IMR-90 (cell line): Measurements from ENCODE around the gene RAD51B. TPM values are rescaled to one million over a fixed set of nuclear protein-coding genes. Genes with fewer than 3 reads are reported as not detected.

Experiments
- ATAC-seq: fragments of 200-7000 bp; cut with Tn5 transposase; 2 replicates; pipeline ENCODE4 v1.9.1; 2020; ENCODE audit warnings: low read depth, mild to moderate bottlenecking, moderate library complexity
- BruUV-seq: library from RNA; stranded (reverse); fragments of 400-500 nt; replicated peaks from 2 replicates; lab custom pipeline; 2021; lab: Mats Ljungman, UMichigan
- CTCF ChIA-PET: fragments of 300-600 bp; formaldehyde crosslinking; extraction: SDS; loops from one replicate; lab custom pipeline; 2021; ENCODE audit warnings: antibody characterized with exemption; lab: Yijun Ruan, JAX
- POLR2A ChIA-PET: fragments of 300-600 bp; sonication (Branson Sonifier 250); formaldehyde crosslinking; loops from one replicate; lab custom pipeline; 2022; ENCODE audit warnings: antibody characterized with exemption; ENCODE audit not compliant: unreplicated experiment; lab: Charles Lee
- DNase-seq: peaks from one replicate; pipeline ENCODE4 v3.0.0; 2013
- H2AFZ ChIP-seq: replicated peaks from 2 replicates; pipeline ENCODE3; 2013; ENCODE audit warnings: low read length, mild to moderate bottlenecking; ENCODE audit not compliant: poor library complexity
- H2AK5ac ChIP-seq: 2 replicates; pipeline ENCODE4 v1.6.1; 2013; ENCODE audit warnings: low read depth, low read length, inconsistent platforms
- H2AK9ac ChIP-seq: replicated peaks from 2 replicates; pipeline ENCODE3; 2013; ENCODE audit warnings: mild to moderate bottlenecking, low read depth, low read length, moderate library complexity; ENCODE audit not compliant: poor library complexity
- H2BK120ac ChIP-seq: 2 replicates; pipeline ENCODE4 v1.6.1; 2013; ENCODE audit warnings: low read depth, low read length, inconsistent platforms
- H2BK15ac ChIP-seq: 3 replicates; pipeline ENCODE4 v1.6.1; 2013; ENCODE audit warnings: low read depth, low read length, inconsistent platforms
- H2BK20ac ChIP-seq: 2 replicates; pipeline ENCODE4 v1.6.1; 2013; ENCODE audit warnings: low read depth, mild to moderate bottlenecking, inconsistent platforms, low read length, moderate library complexity
- H2BK5ac ChIP-seq: 2 replicates; pipeline ENCODE4 v1.6.1; 2013; ENCODE audit warnings: mild to moderate bottlenecking, low read depth, low read length, inconsistent platforms; ENCODE audit not compliant: poor library complexity, severe bottlenecking
- H3K14ac ChIP-seq: replicated peaks from 2 replicates; pipeline ENCODE4 v1.6.1; 2013; ENCODE audit warnings: low read depth, low read length, inconsistent platforms
- H3K18ac ChIP-seq: 2 replicates; pipeline ENCODE4 v1.6.1; 2013; ENCODE audit warnings: low read depth, low read length, control low read depth
- H3K23ac ChIP-seq: 2 replicates; pipeline ENCODE4 v1.6.1; 2013; ENCODE audit warnings: low read depth, low read length, inconsistent platforms
- H3K27ac ChIP-seq: 2 replicates; pipeline ENCODE4 v1.5.1; 2013; ENCODE audit warnings: mild to moderate bottlenecking, control low read depth, low read length; ENCODE audit not compliant: insufficient read depth
- H3K27me3 ChIP-seq: 2 replicates; pipeline ENCODE4 v1.6.1; 2013; ENCODE audit warnings: low read length; ENCODE audit not compliant: control insufficient read depth, insufficient read depth
- H3K36me3 ChIP-seq: 2 replicates; pipeline ENCODE4 v1.6.1; 2013; ENCODE audit warnings: low read length, mixed read lengths; ENCODE audit not compliant: control insufficient read depth, insufficient read depth
- H3K4ac ChIP-seq: 2 replicates; pipeline ENCODE4 v1.6.1; 2013; ENCODE audit warnings: low read depth, low read length, inconsistent platforms
- H3K4me1 ChIP-seq: 2 replicates; pipeline ENCODE4 v1.6.1; 2013; ENCODE audit warnings: low read length, mixed read lengths; ENCODE audit not compliant: control insufficient read depth, insufficient read depth
- H3K4me2 ChIP-seq: 2 replicates; pipeline ENCODE4 v1.6.1; 2013; ENCODE audit warnings: low read depth, mild to moderate bottlenecking, control low read depth, low read length, moderate library complexity
- H3K4me3 ChIP-seq: 2 replicates; pipeline ENCODE4 v1.5.1; 2013; ENCODE audit warnings: low read depth, mild to moderate bottlenecking, control low read depth, low read length, moderate library complexity; ENCODE audit not compliant: insufficient read depth
- H3K56ac ChIP-seq: 2 replicates; pipeline ENCODE4 v1.6.1; 2013; ENCODE audit warnings: low read length, inconsistent platforms; ENCODE audit not compliant: insufficient read depth; ENCODE audit errors: extremely low read depth
- H3K79me1 ChIP-seq, 2 experiments: 2 replicates each; pipeline ENCODE4 v1.6.1; 2013; ENCODE audit warnings: low read length in 2 of 2, inconsistent platforms in 1 of 2, low read depth in 1 of 2
- H3K9ac ChIP-seq: 2 replicates; pipeline ENCODE4 v1.6.1; 2013; ENCODE audit warnings: low read depth, low read length, control low read depth
- H3K9me1 ChIP-seq: 2 replicates; pipeline ENCODE4 v1.6.1; 2013; ENCODE audit warnings: low read length, inconsistent platforms; ENCODE audit not compliant: insufficient read depth
- H3K9me3 ChIP-seq: 2 replicates; pipeline ENCODE4 v1.6.1; 2013; ENCODE audit warnings: low read length; ENCODE audit not compliant: control insufficient read depth, insufficient read depth
- H4K20me1 ChIP-seq: 2 replicates; pipeline ENCODE4 v1.6.1; 2013; ENCODE audit warnings: low read length, inconsistent platforms; ENCODE audit not compliant: insufficient read depth
- H4K5ac ChIP-seq: 2 replicates; pipeline ENCODE4 v1.6.1; 2013; ENCODE audit warnings: mild to moderate bottlenecking, low read depth, low read length, control low read depth
- H4K8ac ChIP-seq, 2 experiments: 2 replicates each; pipeline ENCODE4 v1.6.1; 2013; ENCODE audit warnings: low read depth in 2 of 2, low read length in 2 of 2, control low read depth in 1 of 2, inconsistent platforms in 1 of 2
- H4K91ac ChIP-seq: 2 replicates; pipeline ENCODE4 v1.6.1; 2013; ENCODE audit warnings: low read depth, low read length, inconsistent platforms; ENCODE audit not compliant: insufficient read depth
- CHD1 ChIP-seq: IDR thresholded peaks from 2 replicates; pipeline ENCODE4 v1.6.1; 2012; ENCODE audit warnings: low read depth, low read length, improper control_type of control experiment
- RAD21 ChIP-seq: IDR thresholded peaks from 2 replicates; pipeline ENCODE4 v1.6.1; 2012; ENCODE audit warnings: low read length, improper control_type of control experiment
- dilution Hi-C: fragments of 300-500 bp; cut with HindIII; formaldehyde crosslinking; loops from one replicate; pipeline ENCODE4 v1.14.3; 2018; ENCODE audit warnings: low sequenced_read_pairs; ENCODE audit not compliant: unreplicated experiment
- in situ Hi-C: fragments of 300-500 bp; cut with MboI; formaldehyde crosslinking; loops from 3 replicates; pipeline ENCODE4 v1.14.3; 2019; ENCODE audit warnings: low sequenced_read_pairs, inconsistent platforms, mixed read lengths
- intact Hi-C: fragments of 100-400 bp; cut with micrococcal nuclease; formaldehyde crosslinking; loops from 2 replicates; pipeline ENCODE4 v1.10.0; 2022
- polyA plus RNA-seq, 3 experiments: library from polyadenylated mRNA; depleted of rRNA; stranded (reverse); fragments of >200 nt; gene quantifications; 2 replicates each; pipeline ENCODE4 v1.2.3, GENCODE V29; 2012; ENCODE audit warnings: low replicate concordance in 1 of 3
- total RNA-seq: library from RNA; depleted of rRNA; stranded (reverse); fragments of >200 nt; gene quantifications from 2 replicates; pipeline ENCODE4 v1.2.3, GENCODE V29; 2012

Gene RAD51B
- total and polyA plus RNA-seq, 2 of the 4 experiments (the other 2 are of a cell fraction), result 5.1 to 18.8 TPM

GRCh38 chr14:67978749-67979148, 159.2 kb downstream of the RAD51B start:
- no peak overlapping the region for H2BK5ac ChIP-seq
- no peaks in the 10 kb centered on the region for H3K36me3 ChIP-seq
- H3K79me1 ChIP-seq, result no peaks in the 10 kb centered on the region
- no peaks in the 10 kb centered on the region for H4K20me1 ChIP-seq
- CTCF ChIA-PET, result interaction anchor here (0.6 kb wide), 1 partner anchor 23 kb away, joined by 4 read pairs; no protein-coding TSS in a partner anchor
- H2BK15ac ChIP-seq, result no peak overlapping the region
- no peak overlapping the region for H3K4ac ChIP-seq
- no peak overlapping the region for H2BK120ac ChIP-seq
- no peak overlapping the region for H4K91ac ChIP-seq
- in situ Hi-C loops, result no loop called here
- no peaks in the 10 kb centered on the region for H3K9me1 ChIP-seq
- H2AK5ac ChIP-seq, result no peak overlapping the region
- ATAC-seq, result no peak
- no peak overlapping the region for H3K27ac ChIP-seq
- no peak overlapping the region for H3K14ac ChIP-seq
- no peak overlapping the region for H3K56ac ChIP-seq
- no peaks in the 10 kb centered on the region; the same call in 1 of the 2 replicates for H3K4me1 ChIP-seq
- DNase-seq, result no peak
- H3K4me3 ChIP-seq, result no peak overlapping the region
- intact Hi-C loops, result no loop called here
- H3K4me2 ChIP-seq, result no peak overlapping the region
- H2BK20ac ChIP-seq, result no peak overlapping the region
- H4K5ac ChIP-seq, result no peak overlapping the region
- H4K8ac ChIP-seq, result no peak overlapping the region
- POLR2A ChIA-PET, result no interaction called here
- dilution Hi-C loops, result no loop called here
- H3K23ac ChIP-seq, result no peak overlapping the region
- H3K27me3 ChIP-seq, result no peaks in the 10 kb centered on the region
- no peak for TF ChIP-seq RAD21
- no peak for TF ChIP-seq CHD1
- H3K9me3 ChIP-seq, result no peaks in the 10 kb centered on the region
- H2AFZ ChIP-seq, result no peak overlapping the region
- no peak overlapping the region for H3K9ac ChIP-seq
- BruUV-seq, result no TSS peak
- no peak overlapping the region for H2AK9ac ChIP-seq
- H3K18ac ChIP-seq, result no peak overlapping the region
